Right forelimb (tissue), 1 donor: ENCODE data around the gene FGF12.

ENCODE experiments used
- DNase-seq: peaks from one replicate; pipeline ENCODE4 v3.0.0-alpha.2; 2018

Gene FGF12

DNA sequence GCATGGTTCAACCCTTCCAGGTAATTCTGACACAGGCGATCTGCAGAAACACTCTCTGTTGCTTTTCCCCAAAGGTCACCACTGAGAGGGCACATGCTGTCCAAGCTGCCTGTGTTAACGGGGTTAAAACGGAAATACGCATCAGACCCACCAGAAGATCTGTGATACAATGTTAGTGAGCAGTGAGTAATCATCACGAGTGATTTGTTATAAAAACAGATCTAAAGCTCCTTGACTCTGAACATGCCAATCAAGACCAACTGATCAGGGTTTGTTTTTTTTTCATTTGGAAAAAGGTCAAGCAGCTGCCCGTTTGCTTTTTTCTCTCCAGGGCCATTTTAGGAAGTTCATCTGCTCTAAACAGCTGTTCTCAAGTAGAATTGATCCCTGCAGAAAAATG is 43.2 kb downstream of the FGF12 start:
- no peak for DNase-seq

DNA sequence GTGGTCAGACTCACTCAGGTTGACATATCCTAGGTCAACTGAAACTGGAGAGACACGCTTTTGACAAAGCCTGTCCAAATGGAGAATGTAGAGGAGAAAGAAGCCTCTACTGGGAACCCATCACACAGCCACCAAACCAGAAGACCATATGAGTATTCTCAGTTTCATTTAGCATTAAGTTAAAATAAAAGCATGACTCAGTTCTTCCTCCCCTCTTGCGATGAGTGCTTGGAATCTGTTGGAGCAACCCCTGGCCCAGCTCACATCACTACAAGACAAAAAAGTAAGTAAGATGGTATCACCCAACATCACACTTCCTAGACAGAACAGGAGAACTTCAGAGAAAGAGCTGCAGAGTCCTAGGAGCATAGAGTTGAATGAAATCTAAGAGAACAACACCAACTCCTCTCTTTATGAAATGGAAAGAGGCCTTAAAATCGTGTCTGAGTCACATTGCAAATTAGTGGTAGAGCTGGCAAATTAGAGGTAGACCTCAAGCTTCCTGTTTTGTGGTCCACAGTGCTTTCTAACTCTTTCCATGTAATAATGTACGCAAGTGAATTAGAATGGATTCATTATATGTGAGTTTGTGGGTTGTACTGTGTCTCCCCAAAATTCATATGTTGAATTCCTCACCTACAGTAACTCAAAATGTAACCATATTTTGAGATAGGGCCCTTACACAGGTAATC is 51.2 kb downstream of the FGF12 start:
- no peak for DNase-seq

DNA sequence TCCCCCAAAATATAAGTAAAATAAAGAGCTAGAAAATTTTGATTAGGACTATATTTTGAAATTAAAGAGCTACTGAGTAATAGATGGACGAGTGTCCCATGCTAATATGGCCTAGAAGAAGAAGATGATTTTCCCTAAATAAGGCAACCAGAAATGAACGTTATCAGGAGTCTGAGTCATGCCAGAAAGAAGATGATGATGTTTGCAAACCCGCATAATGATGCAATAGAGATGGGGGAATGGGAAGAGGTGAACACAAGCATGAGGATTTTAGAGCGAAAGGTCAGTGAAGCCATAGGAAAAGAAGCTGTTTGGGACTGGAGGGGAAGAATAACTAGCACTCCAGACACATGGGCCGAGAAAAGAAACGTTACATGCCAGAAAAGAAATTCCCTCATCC is 71.7 kb downstream of the FGF12 start:
- no peak for DNase-seq

DNA sequence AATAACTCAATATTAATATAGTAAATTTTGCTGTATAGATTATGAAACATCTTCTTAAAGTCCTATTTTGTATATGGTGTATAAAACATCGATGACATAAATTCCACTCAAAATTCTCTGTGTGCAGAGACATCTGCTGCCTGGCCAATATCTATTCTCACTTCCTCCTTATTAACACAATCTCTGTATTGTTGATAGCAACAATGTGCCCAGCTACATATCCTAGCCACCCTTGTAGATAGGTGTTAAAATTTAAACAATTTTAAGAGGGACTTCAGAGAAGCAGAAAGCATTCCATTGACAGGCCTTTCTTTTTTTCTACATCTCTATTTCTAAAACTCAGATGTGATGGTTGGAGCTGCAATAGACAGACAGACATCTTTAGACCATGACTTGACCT is 72.3 kb downstream of the FGF12 start:
- no peak for DNase-seq

DNA sequence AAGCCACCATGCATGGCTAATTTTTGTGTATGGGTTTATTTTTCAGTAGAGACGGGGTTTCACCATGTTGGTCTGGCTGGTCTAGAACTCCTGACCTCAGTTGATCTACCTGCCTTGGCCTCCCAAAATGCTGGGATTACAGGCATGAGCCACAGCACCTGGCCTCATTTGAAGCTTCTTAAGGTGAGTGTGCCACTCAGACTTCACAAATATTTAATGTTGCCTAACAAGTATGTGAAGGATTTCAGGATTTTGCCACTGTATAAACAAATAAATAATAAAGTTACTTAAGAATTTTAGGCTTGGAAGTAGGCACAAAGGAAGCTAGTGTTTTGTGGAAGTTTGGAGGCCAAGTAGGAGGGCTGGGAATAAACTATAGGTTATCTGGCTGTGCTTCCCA is 73.5 kb downstream of the FGF12 start:
- no peak for DNase-seq

DNA sequence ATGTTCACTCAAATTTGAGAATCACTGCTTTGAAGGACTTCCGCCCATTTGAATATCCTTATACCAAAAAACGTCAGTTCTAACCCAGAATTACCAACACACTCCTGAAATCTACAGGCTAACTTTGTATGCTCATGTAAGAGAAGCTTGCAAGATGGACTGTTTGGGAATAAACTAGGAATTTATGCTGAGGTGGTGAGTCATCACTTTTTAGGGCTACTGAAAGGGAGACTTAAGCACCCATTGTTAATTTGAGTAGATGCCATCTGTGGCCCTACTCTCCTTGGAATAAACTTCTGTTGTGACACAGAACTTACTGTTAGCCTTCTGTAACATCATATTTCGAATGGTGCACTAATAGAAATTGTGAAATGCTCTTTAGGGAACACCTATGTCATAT is 74.6 kb downstream of the FGF12 start:
- DNase-seq: no peak

DNA sequence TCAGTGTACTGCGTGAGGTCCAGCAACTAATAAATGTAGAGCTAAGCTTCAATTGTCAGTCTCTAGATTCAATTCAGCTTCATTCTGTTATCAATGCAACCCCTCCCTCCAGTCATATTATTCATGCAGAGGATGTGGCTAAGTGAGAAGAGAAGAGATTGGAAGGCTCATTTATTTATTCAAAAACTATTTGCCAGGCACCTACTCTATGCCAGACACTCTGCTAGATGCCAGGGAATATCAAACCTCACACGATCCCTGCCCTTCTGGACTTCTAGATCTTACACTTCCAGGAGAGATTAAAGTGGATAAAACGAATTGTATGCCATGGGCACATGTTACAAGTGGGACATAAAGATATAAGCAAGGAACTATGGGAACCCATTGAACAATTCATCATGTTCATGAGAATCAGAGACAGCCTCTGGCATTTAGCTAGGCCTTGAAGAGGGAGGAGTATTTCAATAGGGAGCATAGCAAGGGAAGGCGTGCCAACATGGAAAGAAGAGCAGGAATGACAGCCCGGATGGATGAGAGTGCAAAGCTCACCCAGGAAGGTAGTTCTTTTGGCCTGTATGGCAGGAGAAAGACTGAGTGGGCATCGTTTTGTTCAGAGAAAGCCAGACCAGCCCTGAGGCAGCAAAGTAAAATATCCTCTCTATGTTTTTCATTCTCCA is 75.4 kb downstream of the FGF12 start:
- no peak for DNase-seq

DNA sequence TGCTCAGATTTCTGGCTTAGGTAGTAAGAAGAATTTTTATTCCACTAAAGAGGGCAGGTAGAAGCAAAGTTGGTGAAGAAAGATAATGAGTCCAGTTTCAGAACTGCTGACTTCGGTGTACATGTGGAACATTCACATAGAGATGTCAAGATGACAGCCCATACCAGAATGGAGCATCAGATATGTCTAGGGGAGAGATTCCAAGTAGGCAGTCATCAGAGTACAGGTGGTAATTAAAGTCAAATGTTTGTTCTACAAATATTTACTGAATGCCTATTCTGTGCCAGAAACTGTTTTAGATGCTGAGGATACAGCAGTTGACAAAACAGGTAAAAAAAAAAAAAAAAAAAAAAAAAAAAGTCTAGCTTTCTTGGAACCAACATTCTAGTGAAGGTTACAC is 81.9 kb downstream of the FGF12 start:
- no peak for DNase-seq

DNA sequence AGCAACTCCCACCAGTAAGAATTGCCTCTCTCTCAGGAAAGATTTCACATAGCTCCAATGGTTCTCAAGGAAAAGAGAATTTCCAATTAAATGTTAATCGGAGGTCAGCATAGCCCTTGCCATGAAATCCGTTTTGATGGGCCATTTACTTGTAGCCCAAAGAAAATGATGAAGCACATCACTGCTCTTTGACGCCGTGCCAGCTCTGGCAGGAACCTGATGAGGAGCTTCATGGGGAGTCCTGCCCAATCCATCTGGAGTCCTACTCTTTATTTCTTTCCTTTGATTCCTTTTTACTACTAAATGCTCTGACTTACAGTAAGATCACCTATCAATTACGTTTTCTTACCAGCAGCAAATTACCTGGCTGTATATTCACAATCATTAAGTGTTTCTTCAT is 84.7 kb downstream of the FGF12 start:
- DNase-seq: no peak

DNA sequence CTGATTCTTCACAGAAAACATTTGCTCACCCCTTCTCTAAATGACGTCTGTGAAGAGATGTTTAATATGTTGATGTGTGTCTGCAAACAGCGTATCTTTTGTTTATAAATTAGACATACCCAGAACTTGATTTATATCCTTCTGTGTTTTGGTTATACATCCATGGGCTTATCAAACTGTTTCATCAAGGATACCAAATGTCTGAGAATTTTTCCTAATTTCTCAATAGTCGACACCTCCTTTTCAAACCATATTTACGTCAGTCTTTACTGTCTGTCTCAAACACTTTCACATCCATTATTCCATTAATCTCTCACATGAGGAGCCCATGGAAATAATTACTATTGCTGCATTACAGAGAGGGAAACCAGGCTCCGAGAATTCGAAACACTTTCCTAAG is 85.4 kb downstream of the FGF12 start:
- DNase-seq: no peak

DNA sequence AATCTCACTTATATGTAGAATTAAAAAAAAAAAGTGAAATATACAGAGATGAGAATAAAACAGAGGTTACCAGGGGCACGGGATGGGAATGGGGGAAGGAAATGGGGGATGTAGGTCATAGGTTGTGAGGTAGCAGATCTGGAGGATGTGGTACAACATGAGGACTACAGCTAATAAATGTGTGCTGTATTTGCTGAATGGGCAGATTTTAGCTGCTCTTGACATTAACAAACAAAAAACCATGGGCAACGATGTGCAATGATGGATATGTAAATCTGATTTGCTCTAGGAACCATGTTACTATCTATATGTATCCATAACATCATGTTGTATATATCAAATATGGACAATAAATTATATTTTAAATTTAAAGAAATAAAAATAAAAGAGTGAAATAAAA is 87.4 kb downstream of the FGF12 start:
- DNase-seq: no peak

DNA sequence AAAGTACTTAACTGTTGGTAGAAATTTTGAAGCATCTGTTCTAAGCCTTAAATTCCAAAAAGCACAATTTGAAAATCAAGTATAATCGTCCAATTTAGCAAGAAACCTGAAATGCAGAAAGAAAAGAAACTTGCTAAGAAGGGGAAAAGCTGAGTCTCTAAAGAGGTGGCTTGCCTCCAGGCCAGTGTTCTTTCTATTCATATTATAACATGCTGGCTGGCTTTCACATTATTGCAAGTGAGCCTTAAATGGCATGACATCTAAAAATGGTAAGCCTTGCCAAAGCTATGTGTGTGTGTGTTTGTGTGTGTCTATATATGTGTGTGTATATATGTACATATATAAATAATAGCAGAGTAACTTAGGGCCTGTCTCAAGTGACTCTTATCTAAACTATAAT is 89.5 kb downstream of the FGF12 start:
- no peak for DNase-seq

DNA sequence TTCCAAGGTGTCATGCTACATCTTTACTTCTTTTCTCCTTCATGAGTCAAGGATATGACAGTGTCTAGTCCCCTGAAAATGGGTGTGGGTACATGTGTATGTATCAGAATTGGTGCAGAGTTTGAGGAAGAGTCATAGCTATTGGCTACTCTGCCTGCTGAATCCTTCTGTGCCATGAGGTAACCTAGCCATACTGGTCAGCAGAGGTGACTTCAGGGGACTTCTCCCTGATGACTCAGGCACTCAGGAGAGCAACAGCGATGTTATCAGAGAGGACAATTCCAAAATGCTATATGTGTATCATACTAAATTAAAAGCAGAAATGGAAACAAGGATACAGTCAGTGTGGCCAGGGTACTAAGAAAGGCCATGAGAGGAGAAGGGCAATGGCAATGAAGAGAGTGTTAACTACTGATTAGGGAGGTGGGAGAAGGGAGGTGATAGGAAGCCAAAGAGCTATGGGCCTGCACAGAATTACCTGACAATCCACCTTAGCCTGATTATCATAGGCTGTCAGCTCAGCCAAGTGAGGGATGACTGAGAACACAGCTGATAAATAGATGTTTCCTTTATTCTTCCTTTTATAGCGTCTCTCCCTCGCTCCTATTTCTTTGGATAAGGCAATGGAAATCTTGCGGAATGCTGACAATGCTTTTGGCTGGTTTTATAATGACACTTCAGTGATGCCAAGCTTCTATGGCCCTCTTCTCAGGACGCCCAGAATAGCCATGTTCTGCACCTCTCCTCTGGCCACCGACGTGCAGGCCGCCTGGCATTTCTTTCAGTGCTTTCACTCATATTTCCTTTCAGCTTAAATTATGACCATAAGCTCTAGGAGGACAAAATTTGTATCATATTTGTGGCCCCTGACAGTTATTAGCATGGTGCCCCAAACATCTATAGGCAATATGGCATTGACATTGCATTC is 90.6 kb downstream of the FGF12 start:
- no peak for DNase-seq

DNA sequence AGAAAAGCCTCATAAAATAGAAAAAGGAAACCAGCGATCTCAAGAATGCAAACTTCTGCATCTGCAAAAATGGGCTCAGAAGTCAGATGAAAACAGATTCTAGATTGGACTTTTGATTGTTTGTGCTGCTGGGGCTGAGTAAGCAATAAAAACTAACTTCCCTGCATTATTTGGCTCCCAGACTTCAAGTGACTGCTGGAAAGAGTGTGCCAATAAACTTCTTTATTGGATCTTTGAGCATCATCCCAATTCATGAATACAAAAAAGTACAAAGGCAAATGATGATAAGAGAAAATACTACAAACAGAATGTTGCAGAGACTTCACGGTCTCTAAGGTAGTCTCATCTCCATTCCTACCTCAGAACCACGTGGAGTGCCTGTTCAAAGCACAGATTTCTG is 97.9 kb downstream of the FGF12 start:
- no peak for DNase-seq

DNA sequence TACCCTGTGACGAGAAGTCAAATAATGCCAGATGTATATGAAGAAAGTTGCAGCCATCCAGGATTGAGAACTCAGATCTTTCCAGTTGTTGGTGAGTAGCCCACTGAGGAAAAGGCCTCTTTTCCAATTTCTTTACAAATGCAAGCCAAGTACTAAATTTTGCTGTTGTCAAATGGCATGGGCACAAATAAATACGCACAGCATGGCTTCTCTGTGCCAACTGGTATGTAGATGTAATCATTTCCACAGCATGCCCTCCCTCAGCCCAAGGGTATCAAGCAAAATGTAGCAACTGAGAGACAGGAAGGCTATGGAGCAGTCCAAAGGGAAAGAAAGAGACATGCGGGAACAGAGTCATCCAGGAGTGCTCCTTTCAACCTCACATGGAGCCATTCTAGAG is 105.4 kb downstream of the FGF12 start:
- DNase-seq: no peak

DNA sequence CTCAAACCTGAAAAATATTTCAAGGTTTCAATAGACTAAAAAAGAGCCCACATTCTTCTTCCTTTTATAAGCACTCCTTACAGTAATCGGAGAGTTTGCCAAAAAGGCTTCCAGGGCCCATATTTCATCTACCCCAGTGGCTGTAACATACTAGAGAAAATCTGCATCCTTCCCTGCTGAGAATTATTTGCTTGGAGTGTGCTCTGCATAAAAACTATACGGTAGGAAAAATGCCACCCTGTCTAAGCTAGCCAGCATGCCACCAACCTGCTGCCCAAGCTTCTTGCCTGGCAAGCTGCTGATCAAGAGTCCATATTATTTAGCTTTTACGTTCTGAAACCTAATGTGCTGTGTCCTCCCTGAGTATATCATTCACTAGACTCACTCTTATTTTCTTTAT is 107.1 kb downstream of the FGF12 start:
- DNase-seq: no peak

DNA sequence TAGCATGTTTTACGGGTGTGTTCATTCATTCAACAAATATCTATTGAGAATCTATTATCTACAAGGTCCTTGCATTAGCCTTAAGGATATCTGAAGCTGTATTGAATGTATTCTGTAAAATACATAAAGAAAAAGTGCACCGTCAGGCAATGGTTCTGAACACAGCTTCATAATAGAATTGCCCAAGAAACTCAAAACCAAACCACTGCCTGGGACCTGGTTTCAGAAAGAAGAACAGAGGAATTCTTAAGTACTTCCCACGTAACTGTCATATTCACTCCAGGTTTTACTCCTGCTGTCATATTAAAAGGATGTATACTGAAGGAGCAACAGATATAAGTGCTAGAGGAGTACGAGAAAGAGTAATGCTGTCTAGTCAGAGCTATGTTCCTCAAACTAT is 115.9 kb downstream of the FGF12 start:
- DNase-seq: no peak

DNA sequence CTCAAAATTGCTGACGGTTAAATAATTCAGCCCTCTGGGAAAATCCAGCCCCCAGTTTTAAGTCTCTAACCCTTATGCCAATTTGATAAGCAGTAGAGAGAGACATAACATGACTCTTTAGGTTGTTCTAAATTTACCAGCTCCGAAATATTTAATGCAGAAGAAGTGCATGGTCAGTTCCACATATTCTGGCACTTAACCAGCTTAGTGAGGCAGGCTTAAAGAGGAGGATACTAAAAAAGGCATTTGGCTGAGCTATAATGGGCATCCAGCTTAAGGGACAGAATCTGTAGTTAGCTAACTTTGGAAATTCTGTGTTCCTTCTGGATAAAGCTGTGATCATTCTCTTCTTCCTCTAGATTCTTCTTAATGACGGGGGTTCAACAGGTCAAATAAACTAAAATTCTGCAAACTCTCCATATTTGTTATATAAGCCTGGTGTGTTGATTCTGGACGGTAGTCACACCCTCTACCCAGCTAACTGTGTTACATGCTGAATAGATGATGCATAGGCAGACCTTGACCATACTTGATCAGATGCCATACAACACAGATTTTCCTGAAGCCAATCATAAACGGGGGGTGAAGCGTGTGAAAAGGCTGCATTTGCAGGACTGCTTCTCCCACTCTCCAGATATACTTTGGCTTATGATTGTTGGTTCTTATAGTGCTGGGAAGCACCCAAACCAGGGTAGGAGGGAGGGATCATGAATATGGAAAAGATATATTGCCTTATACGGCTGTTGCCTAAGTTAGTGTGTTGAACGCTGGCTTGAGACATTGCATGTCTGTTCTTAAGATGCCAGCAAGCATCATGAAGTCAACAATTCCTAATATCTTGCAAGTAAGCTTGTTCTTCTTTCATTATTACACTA is 118.4 kb downstream of the FGF12 start:
- DNase-seq: no peak

DNA sequence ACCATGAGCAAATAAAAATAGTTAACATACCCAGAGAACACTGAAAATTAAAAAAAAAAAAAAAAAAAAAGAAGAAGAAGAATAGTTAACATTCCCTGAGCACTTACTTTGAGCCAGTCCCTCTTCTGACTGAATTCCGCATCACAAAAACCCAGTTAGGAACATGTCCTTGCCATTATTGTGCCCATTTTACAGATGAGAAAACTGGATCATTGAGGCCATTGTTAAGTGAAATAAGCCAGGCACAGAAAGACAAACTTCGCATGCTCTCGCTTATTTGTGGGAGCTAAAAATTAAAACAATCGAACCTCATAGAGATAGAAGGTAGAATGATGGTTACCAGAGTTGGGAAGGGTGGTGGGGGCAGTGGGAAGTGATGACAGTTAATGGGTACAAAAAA is 119.5 kb downstream of the FGF12 start:
- no peak for DNase-seq

DNA sequence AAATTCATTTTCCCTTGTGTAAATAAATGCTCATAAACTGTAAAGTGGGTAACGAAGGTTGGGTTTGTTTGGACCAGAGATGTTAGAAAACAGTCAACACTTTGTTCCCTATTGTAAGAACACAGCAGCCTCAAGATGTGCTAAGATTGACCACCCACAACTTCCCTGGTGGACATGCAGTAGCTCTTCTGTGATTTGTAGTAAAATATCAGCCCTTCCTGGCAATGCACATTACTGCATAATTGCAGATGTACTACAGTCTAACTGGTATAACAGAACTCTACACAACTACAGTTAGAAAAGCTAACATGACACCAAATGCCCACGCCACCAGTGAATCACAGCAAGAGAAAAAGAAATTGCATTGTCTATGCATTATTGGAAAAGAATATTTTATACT is 129.4 kb downstream of the FGF12 start:
- no peak for DNase-seq

DNA sequence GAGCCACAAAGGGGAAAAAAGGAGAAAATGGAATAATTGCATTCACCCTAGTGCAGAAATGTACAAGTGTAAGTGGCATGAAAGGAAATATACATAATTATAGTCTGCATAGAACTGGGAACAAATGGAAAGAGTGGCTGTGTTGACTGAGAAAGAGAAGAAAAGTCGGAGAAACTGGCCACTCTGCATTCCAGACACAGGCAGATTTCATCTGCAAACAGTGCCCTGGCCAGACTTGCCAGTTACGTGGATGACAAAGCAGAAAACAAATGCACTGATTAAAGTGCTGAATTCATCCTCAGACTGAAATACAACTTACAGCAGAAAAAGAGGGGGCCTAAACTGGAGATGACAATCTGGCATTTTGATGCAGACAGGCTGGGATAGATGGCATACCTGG is 129.8 kb downstream of the FGF12 start:
- DNase-seq: no peak

DNA sequence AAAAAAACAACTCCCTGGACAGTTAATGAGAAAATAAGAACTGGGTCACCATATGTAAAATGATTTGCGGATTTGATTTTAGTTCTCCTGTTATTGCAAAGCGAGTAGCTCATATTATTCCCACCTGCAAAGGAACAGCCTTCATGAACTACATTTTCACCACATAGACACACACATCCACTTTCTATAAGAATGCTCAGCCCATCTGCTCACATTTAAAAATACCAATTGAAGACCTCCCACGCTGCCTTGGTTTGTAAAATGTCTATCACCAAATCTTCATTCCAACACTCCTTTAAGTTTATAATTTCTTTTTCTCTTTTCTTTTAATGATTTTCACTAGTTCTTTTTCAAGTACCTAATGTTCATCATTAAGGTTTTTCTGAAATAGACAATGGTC is 148.6 kb downstream of the FGF12 start:
- DNase-seq: no peak

DNA sequence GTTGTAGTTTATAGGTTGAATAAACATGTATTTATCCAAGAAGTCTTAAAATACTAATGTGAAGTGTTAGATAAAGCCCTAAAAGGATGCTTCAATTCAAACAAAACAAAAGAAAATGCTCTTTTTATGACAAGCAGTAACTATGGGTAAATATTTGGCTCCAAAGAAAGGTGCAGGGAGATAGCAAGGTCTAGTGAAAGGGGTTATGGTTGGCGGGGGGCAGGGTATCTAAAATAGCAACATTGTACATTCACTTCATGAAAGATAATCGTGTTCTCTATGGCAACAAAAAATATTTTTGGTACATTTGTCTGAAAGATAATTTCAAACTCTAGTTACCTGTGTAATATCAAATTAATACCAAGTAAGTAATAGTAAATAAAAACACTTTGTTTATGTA is 149.5 kb downstream of the FGF12 start:
- DNase-seq: no peak
